T-helper 1 cell treated with Interleukin-12 subunit alpha and Interleukin-12 subunit beta and Interleukin-4 antibody, amounts not matched to agents 30 μg/mL and 1 μg/mL, for 36 hours (primary cell): ENCODE data around the gene PHACTR1.
"Not testable (repeated sequence)": the region's sequence is repeated elsewhere in the genome, so short reads cannot be mapped to it uniquely, and the experiment has no call there.

Source experiments
- H3K27ac Mint-ChIP-seq: one replicate; pipeline ENCODE4 v1.8.0; 2021; ENCODE audit warnings: mild to moderate bottlenecking, mixed read lengths
- H3K27me3 Mint-ChIP-seq: one replicate; pipeline ENCODE4 v1.8.0; 2021; ENCODE audit warnings: low read depth, mixed read lengths
- H3K36me3 Mint-ChIP-seq: one replicate; pipeline ENCODE4 v1.8.0; 2021; ENCODE audit warnings: low read depth, mixed read lengths
- H3K4me1 Mint-ChIP-seq: one replicate; pipeline ENCODE4 v1.8.0; 2021; ENCODE audit warnings: low read depth, mixed read lengths
- H3K4me3 Mint-ChIP-seq: one replicate; pipeline ENCODE4 v1.8.0; 2021; ENCODE audit warnings: mild to moderate bottlenecking, moderate library complexity, mixed read lengths
- H3K9me3 Mint-ChIP-seq: one replicate; pipeline ENCODE4 v1.8.0; 2021; ENCODE audit warnings: mixed read lengths

PHACTR1 gene

DNA sequence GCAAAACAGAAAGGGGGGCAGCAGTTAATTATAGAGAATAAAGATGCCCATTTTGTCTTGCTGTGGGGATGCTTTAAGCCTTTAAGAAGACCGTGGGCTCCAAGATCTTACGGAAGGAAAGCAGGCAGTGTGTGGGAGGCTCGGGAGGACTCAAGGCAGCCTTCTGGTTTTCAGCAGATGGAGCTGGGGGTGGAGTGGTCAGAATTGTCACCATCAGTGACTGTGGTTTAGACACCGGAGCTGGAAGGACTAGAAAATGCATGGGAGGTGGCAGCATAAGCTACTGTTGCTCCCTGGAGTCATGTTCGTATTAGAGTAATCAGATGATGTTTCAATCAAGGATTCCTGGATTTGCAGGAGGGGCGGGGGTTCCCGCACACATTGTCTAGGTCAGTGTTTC, 3.7 kb downstream of the PHACTR1 start:
- Mint-ChIP-seq H3K4me3 (no peak overlapping the region), H3K27me3 (no peaks in the 10 kb centered on the region), H3K9me3 (no peaks in the 10 kb centered on the region), H3K4me1 (no peaks in the 10 kb centered on the region), H3K36me3 (no peaks in the 10 kb centered on the region), H3K27ac (no peak overlapping the region)

DNA sequence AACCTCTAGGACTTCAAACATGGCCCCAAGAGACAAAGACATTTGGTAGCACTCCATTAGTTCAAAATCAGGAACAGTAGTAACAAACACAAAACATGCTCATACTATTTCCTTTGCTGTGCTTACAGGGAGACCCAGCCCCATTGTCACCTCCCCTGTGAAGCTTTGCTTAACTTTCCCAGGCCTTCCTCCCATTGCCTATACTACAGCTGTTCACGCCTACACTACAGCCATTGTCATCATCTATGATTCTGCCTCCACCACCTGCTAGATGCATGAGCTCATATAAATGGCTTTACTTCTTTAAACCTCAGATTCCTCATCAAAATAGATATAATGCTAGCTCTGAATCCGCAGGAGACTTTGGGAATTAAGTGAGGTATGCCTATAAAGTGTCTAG, 8.7 kb downstream of the PHACTR1 start:
- Mint-ChIP-seq H3K4me3 (no peak overlapping the region), H3K27me3 (no peaks in the 10 kb centered on the region), H3K27ac (no peak overlapping the region), H3K36me3 (no peaks in the 10 kb centered on the region), H3K9me3 (no peaks in the 10 kb centered on the region), H3K4me1 (no peaks in the 10 kb centered on the region)

DNA sequence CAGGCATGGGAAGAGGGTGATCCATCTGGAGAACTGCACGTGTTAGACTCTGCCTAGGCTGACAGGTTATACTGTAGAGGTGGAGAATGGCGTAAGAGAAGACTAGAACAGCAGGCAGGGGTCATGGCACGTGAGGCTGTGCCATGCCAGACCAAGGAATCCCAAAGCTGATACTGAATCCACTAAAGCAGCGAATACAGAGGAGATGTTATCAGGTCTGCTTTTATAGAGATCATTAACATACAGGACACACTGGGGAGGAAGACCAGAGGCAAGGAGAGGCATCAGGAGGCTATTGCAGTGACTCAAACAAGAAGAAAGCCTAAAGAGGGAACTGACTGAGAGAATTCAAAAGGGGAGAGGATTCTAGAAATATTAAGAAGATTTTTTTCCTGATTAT, 12.9 kb downstream of the PHACTR1 start:
- Mint-ChIP-seq H3K4me3 (no peak overlapping the region), H3K36me3 (no peaks in the 10 kb centered on the region)

DNA sequence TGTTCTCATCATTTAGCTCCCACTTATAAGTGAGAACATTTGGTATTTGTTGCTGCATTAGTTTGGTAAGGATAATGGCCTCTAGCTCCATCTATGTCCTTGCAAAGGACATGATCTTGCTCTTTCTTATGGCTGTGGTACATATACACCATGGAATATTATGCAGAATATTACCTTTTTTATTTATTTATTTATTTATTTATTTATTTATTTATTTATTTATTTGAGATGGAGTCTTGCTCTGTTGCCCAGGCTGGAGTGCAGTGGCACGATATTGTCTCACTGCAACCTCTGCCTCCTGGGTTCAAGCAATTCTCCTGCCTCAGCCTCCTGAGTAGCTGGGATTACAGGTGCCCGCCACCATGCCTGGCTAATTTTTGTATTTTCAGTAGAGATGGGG, 14.2 kb downstream of the PHACTR1 start:
- H3K36me3 Mint-ChIP-seq, H3K4me3 Mint-ChIP-seq, H3K27me3 Mint-ChIP-seq, H3K27ac Mint-ChIP-seq, H3K9me3 Mint-ChIP-seq, H3K4me1 Mint-ChIP-seq: not testable (repeated sequence)

More for the DNA sequence above, 12.9 kb downstream of the PHACTR1 start:
- H3K27ac Mint-ChIP-seq: no peak overlapping the region
- no peaks in the 10 kb centered on the region for H3K4me1 Mint-ChIP-seq
- H3K9me3 Mint-ChIP-seq: no peaks in the 10 kb centered on the region
- no peaks in the 10 kb centered on the region for H3K27me3 Mint-ChIP-seq

DNA sequence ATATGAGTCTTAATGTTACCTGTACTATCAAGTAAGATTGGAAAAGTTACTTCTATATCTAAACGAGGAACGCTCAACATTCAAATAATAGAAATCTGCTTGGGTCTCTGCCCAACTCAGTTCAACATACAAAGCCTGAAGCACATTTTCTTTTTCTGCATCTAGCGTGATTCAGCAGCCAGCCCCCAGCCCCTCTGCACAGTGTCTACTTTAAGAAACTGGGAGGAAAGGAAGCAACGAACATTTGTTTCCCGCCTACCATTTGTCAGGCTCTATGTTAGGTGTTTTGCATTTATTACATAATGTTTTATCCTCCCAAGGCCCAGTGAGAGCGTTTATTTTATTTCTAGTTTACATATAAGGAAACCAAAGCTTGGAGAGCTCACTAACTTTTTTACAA, 17.3 kb downstream of the PHACTR1 start:
- H3K27ac Mint-ChIP-seq: no peak overlapping the region
- H3K4me1 Mint-ChIP-seq: no peaks in the 10 kb centered on the region
- H3K4me3 Mint-ChIP-seq: no peak overlapping the region
- H3K9me3 Mint-ChIP-seq: no peaks in the 10 kb centered on the region
- no peaks in the 10 kb centered on the region for H3K36me3 Mint-ChIP-seq
- no peaks in the 10 kb centered on the region for H3K27me3 Mint-ChIP-seq

DNA sequence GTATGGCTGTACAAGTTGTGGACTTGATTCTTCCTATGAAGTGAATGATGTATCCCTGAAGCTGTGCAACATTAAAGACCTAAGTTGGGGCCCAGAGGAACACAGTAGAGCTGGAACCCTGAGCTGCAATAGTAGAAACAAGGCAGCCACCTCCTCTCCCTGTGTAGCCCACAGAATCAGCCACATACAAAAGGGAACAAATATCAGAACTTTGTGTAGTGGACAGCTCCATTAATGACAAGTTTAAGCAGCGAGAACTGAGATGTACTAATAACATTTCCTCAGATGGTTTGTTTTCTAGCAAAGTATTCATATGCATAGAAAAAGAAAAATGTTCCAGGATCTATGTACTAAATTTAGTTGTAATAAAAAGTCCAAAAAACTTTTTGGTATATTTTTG, 19.2 kb downstream of the PHACTR1 start:
- H3K4me3 Mint-ChIP-seq: no peak overlapping the region
- H3K9me3 Mint-ChIP-seq: no peaks in the 10 kb centered on the region
- no peaks in the 10 kb centered on the region for H3K27me3 Mint-ChIP-seq
- no peaks in the 10 kb centered on the region for H3K36me3 Mint-ChIP-seq
- H3K4me1 Mint-ChIP-seq: no peaks in the 10 kb centered on the region
- no peak overlapping the region for H3K27ac Mint-ChIP-seq

DNA sequence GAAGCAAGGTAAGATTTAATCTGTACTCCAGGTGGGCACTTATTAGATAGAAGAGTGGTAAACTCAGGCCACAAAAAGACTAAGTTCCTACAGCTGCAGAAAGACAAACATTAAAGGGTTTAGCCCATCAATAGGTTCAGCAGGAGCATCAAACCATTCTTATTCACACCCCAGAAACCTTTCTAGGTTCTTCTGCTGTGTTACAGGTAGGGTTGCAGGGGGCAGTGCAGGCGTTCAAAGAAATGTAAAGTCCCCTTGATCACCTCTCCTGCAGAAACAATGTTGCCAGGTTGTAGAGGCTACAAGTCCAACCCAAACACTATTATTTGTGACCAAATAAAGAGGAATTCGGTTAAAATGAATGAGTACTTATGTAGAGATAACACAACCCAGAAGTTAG, 31.8 kb downstream of the PHACTR1 start:
- H3K27me3 Mint-ChIP-seq: peaks cover 35% of the 10 kb centered on the region
- H3K36me3 Mint-ChIP-seq: no peaks in the 10 kb centered on the region
- H3K9me3 Mint-ChIP-seq: peaks cover 3% of the 10 kb centered on the region
- no peak overlapping the region for H3K27ac Mint-ChIP-seq
- H3K4me3 Mint-ChIP-seq: no peak overlapping the region
- peaks cover 2% of the 10 kb centered on the region for H3K4me1 Mint-ChIP-seq

DNA sequence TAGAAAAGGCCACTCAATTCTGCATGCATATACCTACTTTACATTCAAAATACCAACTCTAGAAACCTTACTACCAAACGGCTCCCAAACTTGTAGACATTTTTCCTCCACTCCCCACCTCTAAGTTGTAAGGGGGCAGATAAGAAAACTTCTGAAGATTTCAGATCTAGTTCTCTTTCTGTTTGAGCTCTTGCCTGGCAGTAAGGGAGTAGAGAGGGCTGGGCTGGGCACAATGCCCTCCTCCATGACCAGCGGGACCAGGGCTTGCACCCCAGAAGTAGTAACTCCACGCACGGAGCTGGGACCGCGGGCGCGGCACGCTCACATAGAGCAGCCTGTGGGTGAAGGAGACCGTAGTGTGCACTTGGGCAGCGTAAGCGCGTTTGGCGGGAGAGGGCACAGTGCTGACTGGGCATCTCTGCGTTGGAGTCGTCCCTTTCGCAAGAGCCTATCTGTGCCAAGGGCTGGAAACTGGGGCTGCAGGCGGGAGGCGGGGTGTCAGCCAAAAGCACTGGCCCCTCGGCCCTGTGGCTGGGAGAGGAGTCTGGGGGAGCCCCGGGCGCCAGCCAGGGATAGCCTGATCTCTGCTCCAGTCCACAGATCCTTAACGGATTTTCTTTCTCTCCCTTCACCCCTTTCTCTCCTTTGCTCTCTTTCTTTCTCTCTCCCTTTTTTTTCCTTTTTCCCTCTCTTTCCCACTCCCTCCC, 32.4 kb downstream of the PHACTR1 start:
- H3K9me3 Mint-ChIP-seq: peaks cover 3% of the 10 kb centered on the region
- no peak overlapping the region for H3K4me3 Mint-ChIP-seq
- peaks cover 2% of the 10 kb centered on the region for H3K4me1 Mint-ChIP-seq
- H3K27ac Mint-ChIP-seq: no peak overlapping the region
- H3K36me3 Mint-ChIP-seq: no peaks in the 10 kb centered on the region
- H3K27me3 Mint-ChIP-seq: peaks cover 35% of the 10 kb centered on the region

DNA sequence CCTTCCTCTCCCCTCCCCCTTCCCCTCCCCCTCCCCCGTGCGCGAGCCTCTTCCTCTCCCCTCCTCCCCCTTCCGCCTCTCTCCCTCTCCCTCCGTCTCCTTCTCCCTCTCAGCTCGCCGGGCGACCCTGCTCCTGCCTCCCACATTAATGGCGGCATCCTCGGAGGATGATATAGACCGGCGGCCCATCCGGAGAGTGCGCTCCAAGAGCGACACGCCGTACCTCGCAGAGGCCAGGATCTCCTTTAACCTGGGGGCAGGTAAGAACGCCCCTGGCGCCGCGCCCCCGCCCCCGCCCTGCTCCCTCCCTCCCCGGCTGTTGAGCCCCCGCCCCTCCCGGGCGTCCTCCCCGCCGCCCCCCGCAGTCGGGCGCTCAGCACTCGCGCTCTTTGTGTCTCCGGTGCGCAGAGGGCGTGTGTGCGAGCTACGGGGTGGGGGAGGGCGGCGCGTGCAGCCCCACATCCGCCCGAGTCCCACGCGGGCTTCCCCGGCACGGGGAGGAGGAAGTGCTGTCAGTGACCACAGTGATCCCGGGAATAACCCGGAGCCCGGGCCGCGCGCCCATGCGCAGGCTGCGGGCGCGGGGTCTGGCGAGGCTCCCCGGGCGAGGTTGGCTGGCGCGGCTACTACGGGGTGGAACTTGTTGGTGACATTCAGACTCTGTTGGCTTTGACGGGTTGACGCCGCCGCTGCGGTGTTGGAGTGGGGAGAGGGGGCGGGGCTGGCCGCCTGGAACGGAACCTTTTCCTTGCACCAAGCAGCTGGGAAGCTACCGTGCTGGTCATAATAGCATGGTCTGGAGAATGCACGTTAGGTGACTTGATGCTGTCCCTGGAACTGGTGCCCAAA, 33.2 kb downstream of the PHACTR1 start:
- Mint-ChIP-seq H3K27ac (no peak overlapping the region), H3K4me3 (no peak overlapping the region), H3K36me3 (no peaks in the 10 kb centered on the region), H3K27me3 (peaks cover 35% of the 10 kb centered on the region), H3K4me1 (peaks cover 2% of the 10 kb centered on the region), H3K9me3 (peaks cover 3% of the 10 kb centered on the region)

DNA sequence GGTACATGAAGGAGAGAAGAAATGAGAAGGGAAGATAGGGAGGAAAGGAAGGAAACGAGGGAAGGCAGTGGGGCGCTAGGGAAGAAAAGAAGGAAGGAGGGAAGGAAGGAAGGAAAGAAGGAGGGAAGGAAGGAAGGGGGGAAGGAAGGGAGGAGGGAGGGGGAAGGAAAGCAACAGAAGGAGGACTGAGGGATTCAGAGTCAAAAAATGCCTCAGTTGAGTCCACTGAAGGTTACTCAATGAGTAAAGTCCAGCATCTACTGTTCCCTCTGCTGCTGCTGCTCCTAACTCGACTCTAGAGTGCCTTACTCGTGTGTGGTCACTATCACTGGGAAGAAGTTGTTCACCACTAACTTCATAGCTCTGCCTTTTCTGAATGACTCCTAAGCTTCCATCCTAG, 33.8 kb downstream of the PHACTR1 start:
- Mint-ChIP-seq H3K27ac (no peak overlapping the region), H3K36me3 (no peaks in the 10 kb centered on the region), H3K27me3 (peaks cover 35% of the 10 kb centered on the region), H3K4me1 (peaks cover 2% of the 10 kb centered on the region), H3K4me3 (no peak overlapping the region), H3K9me3 (peaks cover 3% of the 10 kb centered on the region)

DNA sequence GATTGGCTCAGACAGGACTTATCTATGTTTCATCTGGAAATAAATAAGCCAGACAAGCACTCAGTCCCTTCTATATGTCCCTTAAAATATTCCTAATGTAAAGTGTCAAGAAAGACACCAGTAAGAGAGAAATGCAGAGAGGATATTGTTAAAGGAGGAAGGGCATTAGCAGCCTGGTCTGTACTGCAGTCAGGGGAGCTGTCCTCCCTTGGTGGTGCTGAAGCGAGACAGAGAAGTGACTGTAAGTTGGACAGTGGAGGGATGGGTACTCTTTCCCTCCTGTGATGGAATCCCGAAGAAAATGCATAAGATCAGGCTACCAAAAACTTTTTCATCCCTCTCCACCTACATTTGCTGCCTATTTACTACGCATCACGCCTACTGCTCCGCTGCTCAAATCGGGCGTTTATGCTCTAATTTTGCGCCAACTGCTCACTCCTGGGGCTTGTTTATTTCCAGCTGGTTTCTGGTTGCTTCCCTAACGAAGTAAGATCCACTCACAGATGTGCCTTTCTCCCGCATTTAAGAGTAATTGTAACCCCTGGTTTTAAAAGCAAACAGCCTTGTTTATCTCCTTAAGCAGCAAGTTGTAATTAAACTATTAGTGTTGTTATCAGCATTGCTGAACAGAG, 35.2 kb downstream of the PHACTR1 start:
- Mint-ChIP-seq H3K9me3 (no peaks in the 10 kb centered on the region), H3K36me3 (no peaks in the 10 kb centered on the region), H3K4me1 (peaks cover 2% of the 10 kb centered on the region), H3K4me3 (no peak overlapping the region), H3K27me3 (peaks cover 35% of the 10 kb centered on the region), H3K27ac (no peak overlapping the region)

DNA sequence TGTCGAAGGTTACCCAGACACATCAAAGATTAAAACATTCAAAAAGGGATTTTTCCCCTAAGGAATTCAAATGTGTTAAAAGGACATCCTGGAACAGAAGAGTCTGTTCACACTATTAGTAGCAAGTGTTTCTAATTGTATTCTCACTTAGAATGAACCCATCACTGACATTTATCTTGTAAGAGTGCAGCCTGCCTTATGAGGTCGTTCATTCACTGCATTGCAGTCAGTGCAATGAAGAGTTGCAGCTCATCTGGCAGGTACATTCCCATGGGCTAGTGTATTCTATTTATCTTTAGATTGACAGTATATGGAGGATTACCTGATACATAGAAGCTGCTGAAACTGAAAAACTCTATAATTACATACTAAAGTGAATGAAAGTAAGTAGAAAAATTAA, 36.5 kb downstream of the PHACTR1 start:
- peaks cover 2% of the 10 kb centered on the region for H3K4me1 Mint-ChIP-seq
- H3K27ac Mint-ChIP-seq: no peak overlapping the region
- H3K27me3 Mint-ChIP-seq: peaks cover 25% of the 10 kb centered on the region
- no peaks in the 10 kb centered on the region for H3K9me3 Mint-ChIP-seq
- H3K36me3 Mint-ChIP-seq: no peaks in the 10 kb centered on the region
- no peak overlapping the region for H3K4me3 Mint-ChIP-seq

DNA sequence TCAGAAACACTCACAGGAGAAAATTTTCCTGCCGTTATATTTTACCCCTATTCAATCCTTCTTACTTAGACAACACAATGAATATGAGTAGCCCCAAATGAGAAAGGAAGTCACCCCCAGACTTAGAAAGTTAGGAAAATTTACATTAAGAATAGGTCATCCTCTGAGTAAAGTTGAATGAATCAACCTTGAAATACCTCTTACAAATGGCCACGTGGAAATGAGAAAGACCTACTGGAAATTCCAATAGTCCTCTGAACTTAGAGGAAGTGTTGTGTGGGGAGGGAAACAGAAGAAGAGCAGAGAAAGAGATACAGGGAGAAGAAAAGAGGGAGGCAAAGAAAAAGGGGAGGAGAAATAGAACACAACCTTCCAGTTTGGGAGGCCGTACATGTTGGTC, 43.7 kb downstream of the PHACTR1 start:
- Mint-ChIP-seq H3K9me3 (no peaks in the 10 kb centered on the region), H3K27ac (no peak overlapping the region), H3K27me3 (no peaks in the 10 kb centered on the region), H3K4me1 (no peaks in the 10 kb centered on the region), H3K36me3 (no peaks in the 10 kb centered on the region), H3K4me3 (no peak overlapping the region)

DNA sequence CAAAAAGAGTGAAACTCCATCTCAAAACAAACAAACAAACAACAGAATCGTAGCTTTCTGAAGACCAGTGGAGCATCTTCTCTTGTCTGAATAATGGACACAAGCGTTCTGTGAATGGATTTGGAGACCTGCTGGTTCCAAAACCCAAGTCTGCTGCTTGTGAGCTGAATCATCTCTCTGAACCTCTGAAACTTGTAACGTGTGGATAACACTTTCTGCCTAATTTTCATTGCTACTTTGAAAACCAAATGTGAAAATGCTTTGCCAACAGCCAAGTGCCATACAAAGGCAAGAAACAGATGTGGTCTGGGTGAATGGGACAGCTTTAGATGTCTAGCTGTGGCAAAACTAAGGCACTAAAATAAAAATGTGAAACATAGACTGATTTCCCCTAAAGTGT, 44.3 kb downstream of the PHACTR1 start:
- no peaks in the 10 kb centered on the region for H3K36me3 Mint-ChIP-seq
- no peaks in the 10 kb centered on the region for H3K4me1 Mint-ChIP-seq

More for the DNA sequence above, 44.3 kb downstream of the PHACTR1 start:
- H3K9me3 Mint-ChIP-seq: no peaks in the 10 kb centered on the region
- H3K27me3 Mint-ChIP-seq: no peaks in the 10 kb centered on the region
- H3K4me3 Mint-ChIP-seq: no peak overlapping the region
- H3K27ac Mint-ChIP-seq: no peak overlapping the region
